Trophoblast cell (in vitro differentiated cells and primary cell): ENCODE data around the gene C20orf173.
"Not testable (repeated sequence)": the region's sequence is repeated elsewhere in the genome, so short reads cannot be mapped to it uniquely, and the experiment has no call there.

Source experiments
- DNase-seq, 2 donors: peaks; one replicate each; pipeline ENCODE4 v3.0.0-alpha.2; 2016
- H2AFZ ChIP-seq: 2 replicates; pipeline ENCODE4 v1.6.1; 2013; ENCODE audit warnings: low read length, moderate library complexity, mild to moderate bottlenecking; ENCODE audit not compliant: insufficient read depth, poor library complexity
- H2AK5ac ChIP-seq: 2 replicates; pipeline ENCODE4 v1.6.1; 2013; ENCODE audit warnings: mild to moderate bottlenecking, low read length
- H2BK120ac ChIP-seq: 2 replicates; pipeline ENCODE4 v1.6.1; 2013; ENCODE audit warnings: low read length, mild to moderate bottlenecking, moderate library complexity; ENCODE audit not compliant: insufficient read depth, poor library complexity
- H2BK12ac ChIP-seq: 2 replicates; pipeline ENCODE4 v1.6.1; 2013; ENCODE audit warnings: mild to moderate bottlenecking, low read length, moderate library complexity
- H2BK5ac ChIP-seq: 2 replicates; pipeline ENCODE4 v1.6.1; 2013; ENCODE audit warnings: low read length, low read depth, moderate library complexity, mild to moderate bottlenecking; ENCODE audit not compliant: poor library complexity
- H3K14ac ChIP-seq: 2 replicates; pipeline ENCODE4 v1.6.1; 2013; ENCODE audit warnings: mild to moderate bottlenecking, low read length
- H3K18ac ChIP-seq: 2 replicates; pipeline ENCODE4 v1.6.1; 2013; ENCODE audit warnings: mild to moderate bottlenecking, low read length
- H3K23ac ChIP-seq: 2 replicates; pipeline ENCODE4 v1.6.1; 2013; ENCODE audit warnings: low read length
- H3K27ac ChIP-seq: 2 replicates; pipeline ENCODE4 v1.5.1; 2013; ENCODE audit warnings: low read depth, mild to moderate bottlenecking, inconsistent platforms, low read length, moderate library complexity
- H3K27me3 ChIP-seq: 2 replicates; pipeline ENCODE4 v1.6.1; 2013; ENCODE audit warnings: inconsistent platforms, mild to moderate bottlenecking, low read length, moderate library complexity; ENCODE audit not compliant: insufficient read depth
- H3K36me3 ChIP-seq, 2 experiments: 1 replicate in 1 of 2; 2 replicates in 1 of 2; pipeline ENCODE4 v1.6.1; 2013; ENCODE audit warnings: low read length in 2 of 2, mild to moderate bottlenecking in 2 of 2, moderate library complexity in 1 of 2; ENCODE audit not compliant: insufficient read depth in 2 of 2, control insufficient read depth in 1 of 2
- H3K4ac ChIP-seq: 2 replicates; pipeline ENCODE4 v1.6.1; 2013; ENCODE audit warnings: low read depth, mild to moderate bottlenecking, low read length, moderate library complexity
- H3K4me1 ChIP-seq, 2 experiments: 1 replicate in 1 of 2; 2 replicates in 1 of 2; pipeline ENCODE4 v1.6.1; 2013; ENCODE audit warnings: low read length in 2 of 2, mild to moderate bottlenecking in 2 of 2, moderate library complexity in 1 of 2; ENCODE audit not compliant: insufficient read depth in 2 of 2, control insufficient read depth in 1 of 2
- H3K4me2 ChIP-seq: 2 replicates; pipeline ENCODE4 v1.6.1; 2013; ENCODE audit warnings: inconsistent platforms, mild to moderate bottlenecking, low read length, moderate library complexity
- H3K4me3 ChIP-seq: 2 replicates; pipeline ENCODE4 v1.5.1; 2013; ENCODE audit warnings: mild to moderate bottlenecking, low read depth, low read length, inconsistent platforms
- H3K79me1 ChIP-seq: one replicate; pipeline ENCODE4 v1.6.1; 2013; ENCODE audit warnings: low read length
- H3K79me2 ChIP-seq: 2 replicates; pipeline ENCODE4 v1.6.1; 2013; ENCODE audit warnings: low read length, mild to moderate bottlenecking; ENCODE audit not compliant: control insufficient read depth, insufficient read depth, poor library complexity
- H3K9ac ChIP-seq: 2 replicates; pipeline ENCODE4 v1.6.1; 2013; ENCODE audit warnings: mild to moderate bottlenecking, low read length
- H3K9me3 ChIP-seq: 2 replicates; pipeline ENCODE4 v1.6.1; 2013; ENCODE audit warnings: low read depth, mild to moderate bottlenecking, control low read depth, inconsistent platforms, low read length; ENCODE audit not compliant: insufficient read depth
- H4K12ac ChIP-seq: 2 replicates; pipeline ENCODE4 v1.6.1; 2013; ENCODE audit warnings: low read depth, mild to moderate bottlenecking, low read length, moderate library complexity
- H4K8ac ChIP-seq: 2 replicates; pipeline ENCODE4 v1.6.1; 2013; ENCODE audit warnings: low read depth, mild to moderate bottlenecking, low read length, moderate library complexity
- H4K91ac ChIP-seq: one replicate; pipeline ENCODE4 v1.6.1; 2013; ENCODE audit warnings: low read depth, mild to moderate bottlenecking, low read length, moderate library complexity
- WGBS: extraction: QIAGEN DNeasy Blood & Tissue Kit; methylation state at CpG from one replicate; pipeline ENCODE4 v1.1.7; 2013; ENCODE audit warnings: missing lambda C conversion rate; ENCODE audit not compliant: insufficient read length, insufficient coverage; ENCODE audit errors: extremely low coverage; 5-methylcytosine and 5-hydroxymethylcytosine counted together

The C20orf173 gene

GRCh38 chr20:35544941-35545340, 15.5 kb upstream of the C20orf173 start:
- peaks cover 25 to 31% of the 10 kb centered on the region in 2 experiments for H3K36me3 ChIP-seq
- H3K4me1 ChIP-seq, H3K79me2 ChIP-seq, H3K14ac ChIP-seq, H3K4ac ChIP-seq, H2BK12ac ChIP-seq, DNase-seq, H2BK120ac ChIP-seq, H2AFZ ChIP-seq, H3K27me3 ChIP-seq, H3K9me3 ChIP-seq, H4K8ac ChIP-seq, H3K79me1 ChIP-seq, H3K4me2 ChIP-seq, H3K27ac ChIP-seq, H3K9ac ChIP-seq, H3K4me3 ChIP-seq, H3K18ac ChIP-seq, H3K23ac ChIP-seq, H4K12ac ChIP-seq, H4K91ac ChIP-seq, H2AK5ac ChIP-seq, H2BK5ac ChIP-seq: not testable (repeated sequence)
- no CpG with 5 or more reads among the region's 7 CpGs for whole genome bisulfite sequencing

- Histone ChIP-seq H3K27me3 (no peaks in the 10 kb centered on the region), H3K4ac (no peak overlapping the region), H3K36me3 (peaks cover 24 to 30% of the 10 kb centered on the region in 2 experiments), H3K27ac (no peak overlapping the region), H3K9me3 (no peaks in the 10 kb centered on the region), H2BK120ac (no peak overlapping the region), H3K23ac (no peak overlapping the region), H3K14ac (no peak overlapping the region), H3K4me1 (peaks cover 7 to 10% of the 10 kb centered on the region in 2 experiments), H2AK5ac (no peak overlapping the region), H4K8ac (no peak overlapping the region), H3K79me2 (peaks cover 5% of the 10 kb centered on the region), H3K4me2 (no peak overlapping the region), H3K4me3 (no peak overlapping the region), H4K12ac (no peak overlapping the region), H2BK5ac (no peak overlapping the region), H3K9ac (no peak overlapping the region), H2BK12ac (no peak overlapping the region), H4K91ac (no peak overlapping the region), H3K18ac (no peak overlapping the region), H2AFZ (no peak overlapping the region), H3K79me1 (peaks cover 6% of the 10 kb centered on the region)
- no peak for DNase-seq
- WGBS, result no CpG with 5 or more reads among the region's 16 CpGs
Observed at GRCh38 chr20:35544436-35544835, 15.0 kb upstream of the C20orf173 start.

- H2BK5ac ChIP-seq, result no peak overlapping the region
- no CpG with 5 or more reads among the region's 1 CpG for WGBS
- peaks cover 13 to 20% of the 10 kb centered on the region in 2 experiments for H3K36me3 ChIP-seq
- peaks cover 7 to 10% of the 10 kb centered on the region in 2 experiments for H3K4me1 ChIP-seq
- no peak overlapping the region for H3K4ac ChIP-seq
- H3K23ac ChIP-seq, result no peak overlapping the region
- H2AK5ac ChIP-seq, result no peak overlapping the region
- no peak overlapping the region for H2BK12ac ChIP-seq
- no peak overlapping the region for H4K91ac ChIP-seq
- no peaks in the 10 kb centered on the region for H3K27me3 ChIP-seq
- no peak overlapping the region for H2AFZ ChIP-seq
- peak overlapping the region; percentile 81 for H3K4me2 ChIP-seq
- H3K14ac ChIP-seq, result no peak overlapping the region
- peaks cover 6% of the 10 kb centered on the region for H3K79me1 ChIP-seq
- H2BK120ac ChIP-seq, result no peak overlapping the region
- H4K8ac ChIP-seq, result no peak overlapping the region
- peaks cover 5% of the 10 kb centered on the region for H3K79me2 ChIP-seq
- peak overlapping the region; percentile 6 for H3K18ac ChIP-seq
- H3K27ac ChIP-seq, result no peak overlapping the region
- H3K4me3 ChIP-seq, result no peak overlapping the region
- H3K9me3 ChIP-seq, result no peaks in the 10 kb centered on the region
- no peak overlapping the region for H3K9ac ChIP-seq
- DNase-seq, result no peak
- peak overlapping the region; percentile 3 for H4K12ac ChIP-seq
Observed at GRCh38 chr20:35542990-35543389, 13.5 kb upstream of the C20orf173 start.

- peak within 1 kb of the TSS; percentile 82 for H3K27ac ChIP-seq
- H3K4me3 ChIP-seq, result peak within 1 kb of the TSS; percentile 84
- H3K4ac ChIP-seq, result peak within 1 kb of the TSS; percentile 93
- no CpG with 5 or more reads among the region's 57 CpGs for WGBS
- no peak within 1 kb of the TSS for H2BK12ac ChIP-seq
- H3K9me3 ChIP-seq, result no peaks in the 10 kb centered on the region
- H2BK120ac ChIP-seq, result peak within 1 kb of the TSS; percentile 83
- H4K8ac ChIP-seq, result peak within 1 kb of the TSS; percentile 99
- peaks cover 5% of the 10 kb centered on the region for H3K79me2 ChIP-seq
- H3K9ac ChIP-seq, result peak within 1 kb of the TSS; percentile 76
- no peak within 1 kb of the TSS for H3K23ac ChIP-seq
- peaks cover 7 to 10% of the 10 kb centered on the region in 2 experiments for H3K4me1 ChIP-seq
- H3K18ac ChIP-seq, result peak within 1 kb of the TSS; percentile 91
- peak within 1 kb of the TSS; percentile 98 for H2AFZ ChIP-seq
- H2BK5ac ChIP-seq, result peak within 1 kb of the TSS; percentile 78
- peaks cover 8 to 13% of the 10 kb centered on the region in 2 experiments for H3K36me3 ChIP-seq
- H4K91ac ChIP-seq, result peak within 1 kb of the TSS; percentile 97
- peak within 1 kb of the TSS; percentile 94 for H3K14ac ChIP-seq
- H3K27me3 ChIP-seq, result no peaks in the 10 kb centered on the region
- peak within 1 kb of the TSS; percentile 78 for H4K12ac ChIP-seq
- H2AK5ac ChIP-seq, result peak within 1 kb of the TSS; percentile 58
- peak within 1 kb of the TSS; percentile 87 for H3K4me2 ChIP-seq
- peaks cover 6% of the 10 kb centered on the region for H3K79me1 ChIP-seq
- peak; percentile 97 to 99 for DNase-seq
Observed at GRCh38 chr20:35541783-35542662, 12.6 kb upstream of the C20orf173 start, which contains the start of gene ERGIC3. Gene ERGIC3, plus strand, starts transcription at chr20:35542078. Its CDS starts 20 bp downstream, at chr20:35542098.
